ENCODE results near the gene IL16.
"Not testable (repeated sequence)": the region's sequence is repeated elsewhere in the genome, so short reads cannot be mapped to it uniquely, and the experiment has no call there.

Gene IL16

DNA sequence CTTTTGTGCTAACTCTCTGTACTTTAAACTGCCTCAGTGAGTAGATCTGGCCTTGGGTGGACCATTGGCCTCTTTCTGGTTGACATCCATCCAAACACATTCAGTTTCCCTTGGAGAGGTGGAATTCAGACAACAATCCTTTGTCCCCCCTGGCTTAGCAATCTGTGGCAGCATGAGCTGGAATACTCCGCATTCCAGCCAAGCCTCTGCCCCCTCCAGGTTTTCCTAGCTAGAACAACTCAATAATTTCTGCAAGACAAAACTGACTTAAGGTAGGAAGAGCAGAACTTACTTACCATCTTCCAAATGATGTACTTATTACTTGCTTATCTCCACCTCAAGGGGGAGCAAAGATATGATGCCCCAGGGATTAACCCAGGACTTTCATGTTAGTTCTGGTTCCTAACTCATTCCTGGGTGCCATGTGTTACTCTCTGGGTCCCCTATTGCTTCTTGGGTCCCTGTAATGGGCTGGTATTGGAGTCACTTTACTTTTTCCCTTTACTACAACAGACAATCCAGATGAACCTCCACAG is 21.8 kb upstream of the IL16 start:
- DNase-seq (ENCODE audit: low spot score): no peak

DNA sequence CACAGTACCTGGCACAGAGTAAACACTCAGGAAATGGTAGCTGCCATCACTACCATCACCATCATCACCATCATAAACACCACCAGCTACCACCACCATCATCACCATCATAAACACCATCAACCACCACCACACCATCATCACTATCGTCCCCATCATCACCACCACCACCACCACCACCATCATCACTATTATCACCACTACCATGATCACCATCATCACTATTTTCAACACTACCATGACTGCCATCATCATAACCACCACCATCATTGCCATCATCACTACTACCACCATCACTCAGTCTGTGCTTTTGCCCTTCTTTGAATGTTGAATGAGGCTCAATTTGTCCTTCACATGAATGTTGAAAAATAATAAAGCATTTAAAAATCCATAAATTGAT is 21.2 kb upstream of the IL16 start:
- no peak for DNase-seq (ENCODE audit: low spot score)

DNA sequence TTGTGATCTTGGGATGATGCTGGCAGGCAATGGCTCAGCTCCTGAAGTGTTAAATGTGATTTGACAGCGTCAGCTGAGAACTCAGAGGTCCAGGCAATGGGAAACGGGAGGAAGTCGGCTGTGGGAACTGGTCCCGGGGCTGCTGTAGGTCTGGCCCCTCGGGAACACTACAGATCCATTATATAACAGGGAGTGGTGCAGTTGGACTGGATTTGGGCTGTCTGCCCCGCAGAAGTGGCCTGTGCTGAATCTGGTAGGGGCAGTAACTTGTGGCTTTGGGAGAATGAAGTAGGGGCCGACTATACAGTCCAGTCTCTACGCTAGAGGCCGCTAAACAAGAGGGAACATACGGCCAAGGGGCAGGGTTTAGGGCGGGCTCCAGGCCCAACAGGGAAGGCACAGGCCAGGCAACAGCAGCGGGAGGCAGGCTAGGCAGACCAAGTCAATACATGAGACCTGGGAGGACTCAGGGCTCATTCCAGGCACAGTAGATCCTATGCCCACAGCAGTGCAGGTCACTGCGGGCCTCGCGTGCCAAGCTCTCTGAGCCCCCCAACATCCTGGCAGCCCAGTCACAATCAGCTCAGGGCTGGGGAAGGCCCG is 20.3 kb upstream of the IL16 start:
- DNase-seq (ENCODE audit: low spot score): no peak

DNA sequence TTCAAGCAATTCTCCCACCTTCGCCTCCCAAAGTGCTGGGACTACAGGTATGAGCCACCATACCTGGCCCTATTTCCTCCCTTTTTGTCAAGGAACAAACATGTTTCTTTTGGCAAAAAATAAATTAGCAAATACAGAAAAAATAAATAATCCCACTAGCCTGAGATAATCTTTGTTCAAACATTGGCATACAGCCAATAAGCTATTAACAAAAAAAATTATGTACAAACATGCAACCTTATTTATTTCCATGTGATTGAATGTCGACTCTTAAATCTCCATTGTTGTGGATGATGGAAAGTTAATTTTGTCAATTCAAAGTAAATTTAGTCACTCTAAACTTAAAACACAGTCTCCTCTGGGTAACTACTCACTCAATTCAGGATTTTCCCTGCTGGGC is 18.3 kb upstream of the IL16 start:
- no peak for DNase-seq (ENCODE audit: low spot score)

DNA sequence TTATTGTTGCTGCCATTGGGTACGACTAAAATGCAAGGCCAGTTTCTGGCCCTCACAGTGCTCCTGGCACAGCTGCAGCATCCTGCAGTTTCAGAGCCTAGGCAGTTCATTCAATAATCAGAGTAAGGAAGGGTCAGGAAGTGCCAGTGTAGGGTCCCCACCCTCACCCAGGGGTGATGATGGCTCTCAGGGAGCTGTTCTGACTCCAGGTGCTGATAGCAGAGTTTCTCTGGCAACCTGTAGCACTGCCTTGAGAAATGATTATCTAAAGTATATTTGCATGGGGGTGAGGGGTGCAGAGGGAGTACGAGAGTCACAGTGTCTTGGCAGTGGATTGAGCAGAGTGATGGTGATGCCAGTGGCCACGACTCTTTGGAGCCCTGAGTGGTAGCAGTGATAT is 15.5 kb upstream of the IL16 start:
- DNase-seq (ENCODE audit: low spot score): no peak

DNA sequence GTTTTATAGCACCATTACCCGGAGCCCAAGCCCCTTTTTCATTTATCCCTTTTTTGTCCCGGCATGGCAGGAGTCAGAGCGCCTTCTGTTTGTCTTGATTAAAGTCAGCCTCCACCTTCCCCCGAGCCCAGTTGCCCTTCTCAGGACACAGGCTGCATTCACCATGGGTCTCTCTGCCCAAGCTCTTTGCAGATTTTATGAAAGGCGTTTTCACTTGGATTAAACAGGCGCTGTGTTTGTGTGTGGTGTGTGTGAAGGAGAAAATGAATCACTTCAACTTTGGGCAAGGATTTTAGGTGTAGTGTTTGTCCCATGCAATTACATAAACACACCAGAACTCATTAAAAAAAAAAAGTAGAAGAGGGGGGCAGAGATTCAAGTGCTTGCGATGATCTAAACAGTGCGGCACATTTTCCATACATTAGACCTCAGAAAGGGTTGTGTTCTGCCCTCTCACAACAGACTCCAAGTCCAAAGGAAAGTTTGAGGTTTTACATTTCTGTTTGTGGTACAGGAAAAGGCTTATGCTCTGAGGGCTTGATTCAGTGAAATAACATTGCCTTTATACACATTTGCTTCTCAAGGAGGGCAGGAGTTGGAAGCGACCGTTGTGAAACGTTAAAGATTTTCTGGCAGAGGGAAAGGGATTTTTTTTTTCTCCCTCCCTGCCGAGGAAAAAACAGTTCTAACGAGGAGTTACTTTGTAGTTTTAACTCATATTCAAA is 14.5 kb upstream of the IL16 start:
- DNase-seq (ENCODE audit: low spot score): no peak

DNA sequence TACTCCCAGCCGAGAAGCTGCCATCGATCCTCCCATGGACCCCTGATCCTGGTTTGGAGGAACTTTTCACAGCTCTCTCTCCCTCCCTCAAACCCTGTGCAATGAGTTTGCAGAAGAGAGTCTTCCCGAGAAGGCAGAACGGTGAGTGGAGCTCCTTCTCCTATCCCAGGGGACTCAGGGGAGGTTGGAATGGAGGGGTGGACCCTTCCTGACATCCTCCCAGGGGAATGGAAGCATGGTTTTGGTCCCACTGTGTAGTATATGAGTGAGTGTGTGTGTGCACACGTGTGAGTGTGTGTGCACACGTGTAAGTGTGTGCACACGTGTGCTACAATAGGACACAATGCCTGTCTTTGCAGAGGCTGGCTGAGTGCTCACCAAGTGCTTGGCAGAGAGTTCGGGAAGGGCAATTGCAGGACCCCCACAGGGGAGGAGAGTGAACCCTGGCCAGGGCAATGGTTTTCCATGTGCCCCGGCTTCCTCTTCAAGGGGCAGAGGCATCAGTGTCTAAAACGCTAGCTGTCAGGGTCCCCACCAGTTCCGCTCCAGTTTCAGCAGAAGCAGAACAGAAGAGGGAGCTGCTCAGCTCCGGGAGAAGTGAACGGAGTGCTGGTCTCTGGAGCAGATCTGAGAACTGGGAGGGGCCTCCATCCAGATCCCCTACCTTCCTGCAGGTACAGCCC is 13.8 kb upstream of the IL16 start:
- DNase-seq (ENCODE audit: low spot score): no peak

DNA sequence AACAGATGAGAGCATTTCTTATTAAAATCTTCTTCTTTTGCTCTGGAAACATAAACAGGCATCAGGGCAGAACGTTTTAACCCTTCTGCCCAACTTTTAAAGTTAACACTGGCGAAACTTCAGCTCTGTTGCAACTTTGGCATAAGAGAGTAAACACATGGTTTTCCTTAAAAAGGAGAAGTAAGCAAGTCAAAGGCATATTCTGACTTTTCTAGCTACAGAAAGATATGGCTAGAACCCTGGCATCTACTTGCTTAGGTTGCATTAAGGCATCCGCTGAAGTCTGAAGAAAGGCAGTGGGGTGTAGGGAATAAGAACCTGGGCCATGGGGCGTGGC is 13.3 kb upstream of the IL16 start:
- DNase-seq (ENCODE audit: low spot score): no peak

DNA sequence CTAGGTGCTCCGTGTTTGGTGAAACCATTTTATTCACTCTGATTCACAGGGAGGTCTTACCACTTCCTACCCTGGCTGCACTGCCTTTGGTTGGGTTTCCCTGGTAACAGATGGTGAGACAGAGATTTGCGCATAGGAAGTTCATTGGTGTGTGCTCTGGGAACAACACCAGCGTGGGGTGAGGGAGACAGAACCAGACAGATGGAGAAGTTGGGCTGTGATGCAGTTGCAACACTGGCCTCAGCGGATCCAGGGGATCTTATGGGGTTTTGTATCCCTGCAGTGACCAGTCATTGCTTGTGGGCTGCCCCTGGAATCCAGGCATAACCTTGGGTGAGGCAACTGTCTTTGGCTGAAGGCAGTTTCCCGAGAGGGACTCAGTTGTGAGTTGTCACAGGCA is 12.5 kb upstream of the IL16 start:
- no peak for DNase-seq (ENCODE audit: low spot score)

DNA sequence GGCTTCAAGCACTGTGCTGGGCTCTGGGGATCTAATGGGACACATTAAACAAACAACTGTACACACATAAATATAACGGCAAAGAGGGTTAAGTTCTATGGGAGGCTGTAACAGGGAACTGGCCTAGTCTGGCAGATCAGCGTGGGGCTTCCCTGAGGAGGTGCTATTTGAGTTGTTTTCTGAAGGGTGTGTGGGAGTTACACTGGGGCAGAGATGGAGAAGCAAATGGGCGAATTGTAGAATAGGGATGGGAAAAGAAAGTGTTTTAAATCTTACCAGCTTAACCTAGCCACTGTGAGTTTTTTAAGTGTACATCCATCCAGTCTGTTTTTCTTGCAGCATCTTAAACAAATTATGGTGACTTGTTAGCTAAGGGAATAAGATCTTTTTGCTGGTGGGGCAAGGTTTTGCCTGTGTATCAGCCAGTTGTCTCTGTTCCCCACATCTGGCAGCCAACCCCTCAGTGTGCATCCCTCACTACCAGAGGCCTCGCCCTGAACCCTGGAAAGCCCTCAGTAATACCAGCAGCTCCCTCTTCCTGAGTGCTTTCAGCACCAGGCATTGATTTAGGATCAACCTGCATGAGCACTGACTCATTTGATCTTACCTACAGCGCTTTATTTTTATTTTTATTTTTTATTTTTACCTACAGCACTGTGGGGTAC is 10.9 kb upstream of the IL16 start:
- DNase-seq (ENCODE audit: low spot score): no peak

DNA sequence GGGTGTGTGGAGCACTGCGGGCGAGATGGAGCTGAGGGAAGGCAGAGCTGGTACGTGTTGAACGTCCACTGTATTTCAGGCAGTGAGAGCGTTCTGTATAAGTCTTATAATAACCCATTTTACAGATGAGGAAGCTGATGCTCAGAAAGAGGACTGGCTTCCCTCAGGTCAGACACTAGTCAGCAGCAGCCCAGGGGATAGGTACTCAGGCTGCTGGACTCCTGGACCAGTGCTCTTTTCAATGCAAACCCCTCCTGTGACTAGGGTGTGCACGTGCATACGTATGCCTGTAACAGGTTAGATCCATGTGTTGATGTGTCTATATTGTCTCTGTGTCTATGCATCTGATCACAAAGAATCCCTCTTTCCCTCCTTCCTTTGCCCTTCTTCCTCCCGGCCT is 8.3 kb upstream of the IL16 start:
- no peak for DNase-seq (ENCODE audit: low spot score)

DNA sequence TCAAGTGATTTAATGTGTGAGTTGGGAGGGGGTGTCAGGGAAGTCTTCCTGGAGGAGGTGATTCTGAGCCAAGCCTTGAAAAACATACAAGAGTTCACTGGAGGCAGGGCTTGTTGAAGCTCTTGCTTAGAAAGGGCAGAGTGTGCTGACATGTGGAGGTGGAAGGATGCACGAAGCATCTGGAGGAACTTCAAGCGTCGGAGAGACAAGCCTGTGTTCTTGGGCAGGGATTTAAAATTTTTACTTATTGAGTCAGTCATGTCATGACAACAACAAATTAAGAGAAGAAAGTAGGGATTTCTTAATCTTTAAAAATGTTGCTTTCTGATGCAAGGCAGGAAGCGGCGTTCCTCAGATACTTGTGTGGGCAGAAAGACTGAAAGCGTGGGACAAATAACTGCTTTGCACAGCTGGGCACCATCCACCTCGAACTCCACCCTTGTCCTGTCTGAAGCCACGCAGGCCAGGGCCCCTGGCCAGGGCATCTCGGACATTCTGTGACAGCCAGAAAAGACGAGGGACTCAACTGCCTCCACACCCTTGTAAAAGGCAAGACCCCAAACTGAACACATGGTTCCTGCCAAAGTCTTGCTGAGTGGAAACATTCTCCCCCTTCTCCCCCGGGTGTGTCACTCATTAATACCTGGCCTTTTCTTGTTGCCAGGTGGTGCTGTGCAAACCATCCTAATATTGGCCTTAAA is 6.9 kb upstream of the IL16 start:
- DNase-seq (ENCODE audit: low spot score): no peak

DNA sequence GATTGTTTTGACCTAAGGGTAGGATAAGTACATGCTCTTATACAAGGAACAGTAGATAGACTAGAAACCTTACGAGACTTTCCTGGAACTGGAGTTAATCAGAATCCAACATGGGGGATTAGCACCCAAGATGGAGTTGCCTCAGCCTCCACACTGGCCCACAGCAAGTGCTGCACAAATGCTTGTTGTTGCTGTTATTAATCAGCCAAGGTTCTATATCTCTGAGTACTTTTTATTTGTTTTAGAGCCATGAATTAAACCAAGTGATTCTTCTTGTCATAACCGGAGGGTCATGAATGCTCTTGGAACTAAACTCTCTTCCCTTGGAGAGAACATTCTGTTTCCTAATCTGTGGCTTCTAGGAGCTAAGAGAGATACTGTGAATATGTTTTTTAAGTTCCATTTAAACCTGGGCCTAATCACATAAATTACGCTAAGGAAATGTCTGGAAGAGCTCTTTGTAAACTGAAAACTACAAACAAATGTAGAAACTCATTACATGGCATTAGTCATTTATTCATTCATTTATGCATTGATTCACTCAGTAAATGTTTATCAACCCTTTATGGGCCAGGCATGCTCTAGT is 5.7 kb upstream of the IL16 start:
- DNase-seq (ENCODE audit: low spot score): no peak

DNA sequence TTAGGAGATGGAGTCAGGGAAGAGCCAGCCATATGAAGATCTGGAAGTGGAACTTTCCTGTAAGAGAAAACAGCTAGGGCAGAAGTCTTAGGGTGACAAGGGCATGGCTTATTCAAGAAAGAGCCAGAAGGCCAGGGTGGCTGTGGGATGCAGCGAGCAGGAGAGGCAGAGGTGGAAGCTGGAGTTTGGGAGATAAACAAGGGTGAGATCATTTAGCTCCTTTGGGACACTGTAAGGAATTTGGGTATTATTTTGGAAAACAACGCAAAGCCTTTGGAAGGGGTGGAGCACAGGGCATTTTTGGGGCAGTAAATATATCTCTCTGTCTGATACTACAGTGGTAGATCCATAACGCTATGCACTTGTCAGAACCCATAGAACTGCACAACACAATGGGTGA is 5.0 kb upstream of the IL16 start:
- no peak for DNase-seq (ENCODE audit: low spot score)

DNA sequence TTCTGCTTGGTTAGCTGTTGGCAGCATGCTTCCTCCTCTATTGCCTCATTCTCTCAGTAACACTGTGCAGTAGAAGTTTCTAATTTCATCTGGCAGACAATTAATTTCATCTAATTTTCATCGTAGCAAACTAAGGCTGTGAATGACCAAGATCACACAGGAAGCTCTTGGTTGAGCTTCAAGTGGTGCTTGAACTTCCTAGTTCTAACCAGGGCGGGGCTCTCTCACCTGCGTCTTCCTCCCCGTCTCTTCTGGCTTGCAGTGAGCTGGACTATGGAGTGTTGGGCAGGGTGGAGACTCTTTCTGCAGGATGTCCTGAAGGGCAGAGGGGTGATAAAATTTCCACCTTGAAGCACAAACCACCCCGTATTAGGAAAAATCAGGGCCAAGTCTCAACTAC is 2.0 kb upstream of the IL16 start:
- DNase-seq (ENCODE audit: low spot score): no peak

DNA sequence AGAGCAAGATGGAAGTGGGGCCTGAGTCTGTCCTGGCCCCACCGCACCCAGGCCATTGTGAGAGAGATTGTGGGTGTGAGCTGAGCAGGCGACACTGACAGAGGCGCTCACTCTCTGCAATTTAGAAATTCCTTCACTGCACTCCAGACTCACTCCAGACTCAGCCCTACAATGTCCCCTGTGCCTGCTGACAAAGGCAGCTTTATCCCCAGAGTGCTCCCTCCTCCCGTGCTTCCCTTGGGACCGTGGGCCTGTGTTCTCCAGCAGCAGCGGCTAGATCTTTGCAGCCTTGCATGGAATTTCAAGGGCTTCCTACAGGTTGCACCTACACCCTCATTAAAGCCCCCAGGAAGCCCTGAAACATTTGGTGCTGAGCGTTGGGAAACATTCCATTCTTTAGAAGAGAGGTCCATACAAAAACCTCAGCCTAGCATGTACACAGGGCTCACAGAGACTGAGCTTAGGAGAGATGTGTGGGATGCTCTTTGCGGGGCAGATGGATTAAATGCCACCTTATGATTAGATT is 1.3 kb upstream of the IL16 start:
- DNase-seq (ENCODE audit: low spot score): no peak

DNA sequence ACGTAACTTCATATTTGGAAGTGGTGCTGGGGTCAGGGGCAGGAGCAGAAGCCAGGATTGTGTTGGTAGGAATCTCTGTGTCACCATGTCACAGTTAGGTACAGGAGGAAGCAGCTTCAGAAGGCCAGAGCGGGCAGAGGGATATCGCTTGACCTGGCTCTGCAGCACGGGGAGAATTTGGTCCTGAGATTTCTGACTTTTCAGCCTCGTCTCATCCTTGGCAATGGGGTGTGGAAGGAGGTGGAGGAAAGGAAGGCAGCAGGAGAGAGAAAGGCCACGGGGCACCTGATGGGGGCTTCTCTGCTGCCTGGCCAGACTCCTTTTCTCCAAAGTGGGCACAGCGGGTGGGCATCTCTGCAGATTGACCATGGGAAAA is 564 bp downstream of the IL16 start:
- no peak for DNase-seq (ENCODE audit: low spot score)

DNA sequence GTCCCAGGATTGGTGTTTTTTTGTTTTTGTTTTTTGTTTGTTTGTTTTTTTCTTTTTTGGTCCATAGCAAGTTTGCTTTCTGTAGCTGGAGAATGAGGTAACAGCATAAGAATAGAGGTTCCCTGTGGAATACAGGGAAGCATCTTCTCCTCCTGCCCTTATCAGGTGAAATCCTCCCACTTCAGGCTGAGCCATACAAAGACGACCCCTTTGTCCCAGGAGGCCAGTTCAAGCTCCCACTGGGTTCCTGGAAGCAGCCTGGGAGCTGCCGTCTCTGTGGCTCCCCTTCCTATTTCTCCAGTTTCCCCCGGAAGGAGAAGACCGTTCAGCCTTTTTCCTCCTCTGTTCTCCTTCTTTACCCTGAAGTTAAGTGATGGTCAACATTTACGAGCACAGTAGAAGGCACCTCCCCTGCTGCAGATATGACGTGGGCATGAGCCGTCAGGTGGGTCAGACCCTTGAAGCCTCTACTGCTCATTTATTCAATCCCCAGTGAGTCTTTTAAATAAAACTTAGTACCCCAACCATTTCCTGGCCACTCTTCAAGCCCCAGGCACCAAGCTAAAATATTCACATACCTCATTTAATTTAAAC is 1.1 kb downstream of the IL16 start:
- DNase-seq (ENCODE audit: low spot score): no peak

DNA sequence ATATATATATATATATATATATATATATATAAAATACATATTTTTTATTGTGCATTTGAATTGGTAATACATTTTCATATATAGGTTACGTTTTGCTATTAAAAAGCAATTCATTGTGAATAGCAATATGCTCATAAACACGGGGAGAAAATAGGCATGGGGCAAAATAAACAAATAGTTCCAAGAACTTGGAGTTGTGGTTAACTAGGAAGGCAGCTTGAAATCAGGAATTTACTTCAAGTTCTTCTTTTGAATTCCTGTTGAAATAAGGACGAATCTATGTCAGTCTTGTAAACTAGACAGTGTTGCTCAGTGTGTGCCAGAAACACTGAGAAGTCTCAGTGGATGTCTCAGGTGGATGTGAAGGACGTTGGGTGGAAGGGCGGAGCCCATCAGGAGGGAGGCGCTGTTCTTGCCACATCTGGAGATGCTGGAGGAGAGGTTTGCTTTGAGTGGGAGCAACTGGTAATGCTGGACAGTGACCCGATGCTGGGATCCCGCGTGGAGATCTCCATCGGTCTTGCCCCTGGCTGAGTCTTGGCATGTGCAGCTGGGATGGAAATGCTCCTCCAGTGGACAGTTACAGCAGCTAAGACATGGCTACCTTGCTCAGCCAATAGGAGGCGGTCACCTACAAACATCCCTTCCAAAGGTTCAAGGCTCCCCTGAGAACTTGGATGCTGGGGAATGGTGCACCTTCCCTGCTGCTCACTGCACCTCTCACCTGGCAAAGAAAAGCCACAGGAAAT is 2.5 kb downstream of the IL16 start:
- DNase-seq (ENCODE audit: low spot score): no peak

DNA sequence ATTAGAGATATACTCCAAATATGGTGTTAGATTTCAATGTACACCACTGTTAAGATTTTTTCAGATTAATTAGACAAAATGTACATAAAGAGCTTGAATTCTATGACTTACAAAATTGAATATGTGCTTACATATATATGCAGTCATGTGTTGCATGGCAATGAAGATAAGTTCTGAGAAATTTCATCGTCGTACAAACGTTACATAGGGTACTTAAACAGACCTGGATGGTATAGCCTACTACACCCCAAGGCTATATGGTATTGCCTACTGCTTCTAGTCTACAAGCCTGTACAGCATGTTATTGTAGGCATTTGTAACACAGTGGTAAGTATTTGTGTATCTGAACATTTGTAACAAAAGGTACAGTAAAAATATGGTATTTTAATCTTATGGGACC is 9.3 kb downstream of the IL16 start:
- no peak for DNase-seq (ENCODE audit: low spot score)

DNA sequence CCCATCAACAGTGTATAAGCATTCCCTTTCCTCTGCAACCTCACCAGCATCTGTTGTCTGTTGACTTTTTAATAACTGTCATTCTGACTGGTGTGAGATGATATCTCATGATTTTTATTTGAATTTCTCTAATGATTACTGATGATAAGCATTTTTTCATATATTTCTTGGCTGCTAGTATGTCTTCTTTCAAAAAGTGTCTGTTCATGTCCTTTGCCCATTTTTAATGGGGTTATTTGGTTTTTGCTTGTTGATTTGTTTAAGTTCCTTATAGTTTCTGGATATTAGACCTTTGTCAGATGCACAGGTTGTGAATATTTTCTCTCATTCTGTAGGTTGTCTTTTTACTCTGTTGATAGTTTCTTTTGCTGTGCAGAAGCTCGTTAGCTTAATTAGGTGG is 11.3 kb downstream of the IL16 start:
- DNase-seq (ENCODE audit: low spot score): not testable (repeated sequence)

Data from hematopoietic multipotent progenitor cell treated with erythropoietin and hydrocortisone succinate and interleukin-3 and kit ligand, for 17 days (in vitro differentiated cells).